GM18873 (cell line): ENCODE measurements around the gene TTLL5.
A peak's percentile ranks its signal among the peaks of the same experiment; 100 is the strongest.

Source experiments
- ATAC-seq: cut with Tn5 transposase; IDR thresholded peaks from one replicate; pipeline ENCODE4 v1.9.1; 2021; ENCODE audit warnings: mild to moderate bottlenecking, moderate library complexity, moderate number of reproducible peaks; ENCODE audit not compliant: unreplicated experiment, low FRiP score

Gene TTLL5

DNA sequence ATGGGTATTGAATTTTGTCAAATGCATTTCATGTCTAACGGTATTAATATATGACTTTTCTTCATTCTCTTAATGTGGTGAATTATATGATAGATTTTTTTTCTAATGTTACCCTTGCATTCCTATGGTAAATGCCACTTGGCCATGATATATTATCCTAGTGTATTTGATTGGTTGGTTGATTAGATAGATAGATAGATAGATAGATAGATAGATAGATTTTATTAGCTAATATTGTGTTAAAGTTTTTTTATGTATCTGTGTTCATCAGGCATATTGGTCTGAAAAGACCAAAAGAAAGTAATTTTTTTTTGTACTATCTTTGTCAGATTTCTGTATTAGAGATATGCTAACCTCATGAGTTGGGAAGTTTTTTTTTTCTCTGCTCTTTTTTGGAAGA lies 196.2 kb downstream of the TTLL5 start:
- ATAC-seq = no peak

DNA sequence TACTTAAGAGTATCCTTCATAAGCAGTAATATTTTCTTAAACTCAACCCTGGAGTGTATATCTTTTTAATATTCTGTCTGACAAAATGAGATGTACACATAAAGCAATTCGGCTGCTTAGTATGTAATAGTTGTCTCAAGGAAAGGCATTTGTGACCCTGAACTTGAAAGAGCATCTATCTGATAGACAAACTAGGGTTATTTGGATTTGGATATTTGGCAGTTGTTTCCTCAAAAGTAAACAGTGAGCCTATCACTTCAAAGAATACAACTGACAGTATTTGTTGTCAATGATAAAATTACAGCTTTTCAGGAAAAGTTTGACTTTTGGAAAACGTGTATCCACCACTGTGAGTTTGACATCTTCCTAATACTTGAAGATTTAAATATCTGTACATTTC lies 197.3 kb downstream of the TTLL5 start:
- no peak for ATAC-seq

DNA sequence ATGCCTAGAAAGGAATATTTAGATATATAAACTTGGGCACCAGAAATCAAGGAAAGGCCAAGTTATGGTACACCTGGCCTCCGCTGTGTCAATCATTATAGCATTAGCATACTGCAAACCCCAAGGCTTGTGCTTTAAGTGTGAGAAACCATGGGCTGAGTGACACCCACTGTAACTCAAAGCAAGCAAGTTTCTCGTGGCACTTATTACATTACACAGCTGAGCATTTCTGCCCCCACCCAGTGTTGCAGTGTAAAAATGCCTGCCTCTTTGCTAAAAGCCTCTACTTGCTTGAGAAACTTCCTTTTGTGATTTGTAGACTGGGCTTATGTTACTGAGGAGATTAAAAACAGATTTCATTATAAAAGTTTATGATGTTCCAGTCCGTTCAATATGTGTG lies 198.7 kb downstream of the TTLL5 start:
- ATAC-seq = no peak

DNA sequence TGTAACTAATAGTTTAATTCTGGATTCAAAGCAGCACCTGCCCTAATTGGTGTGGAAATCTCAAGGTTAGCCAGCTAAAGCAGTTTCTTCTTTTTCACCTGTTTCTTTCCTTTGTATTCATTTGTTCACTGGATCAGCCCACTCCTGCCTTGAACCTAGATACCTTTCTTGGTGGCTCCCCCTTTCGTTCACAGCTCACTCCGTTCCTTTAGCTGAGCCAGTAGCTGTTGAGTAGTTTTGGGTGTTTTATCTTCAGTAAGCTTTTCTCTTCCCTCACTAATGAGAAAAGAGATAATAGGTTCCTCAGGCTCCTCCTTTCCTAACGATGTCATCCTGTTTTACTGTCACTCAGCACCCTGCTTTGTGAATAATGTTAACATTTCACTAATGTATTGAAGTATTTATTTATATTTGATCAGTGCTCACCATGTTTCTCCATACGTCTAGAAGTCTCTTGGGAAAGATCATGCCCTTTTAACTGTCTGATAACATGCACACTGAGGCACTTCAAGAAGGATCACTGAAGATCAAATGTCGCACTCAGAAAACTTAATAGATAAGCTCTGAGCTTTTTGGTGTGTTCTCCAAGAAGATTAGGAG lies 199.6 kb downstream of the TTLL5 start:
- ATAC-seq = no peak

DNA sequence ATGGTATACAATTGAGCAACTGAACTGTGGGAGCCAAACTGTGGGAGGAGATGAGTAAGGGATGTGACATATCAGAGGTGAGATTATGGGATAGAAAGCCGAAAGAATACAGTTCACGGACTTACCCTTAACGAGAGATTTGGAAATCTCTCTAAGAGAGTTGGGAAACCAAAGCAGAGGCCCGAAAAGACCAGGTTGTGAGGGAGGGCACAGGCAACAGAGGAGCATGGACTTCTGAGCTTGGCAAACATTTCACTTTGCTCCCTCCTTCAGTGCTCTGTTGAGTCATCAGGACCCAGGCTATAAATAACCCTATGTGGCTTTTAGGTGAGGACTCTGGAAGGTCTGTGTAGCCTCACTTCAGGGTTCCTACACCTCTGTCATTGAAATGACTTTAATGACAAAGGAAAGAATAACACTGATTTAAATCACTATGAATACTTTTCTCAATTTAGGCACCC lies 200.1 kb downstream of the TTLL5 start:
- ATAC-seq = no peak

DNA sequence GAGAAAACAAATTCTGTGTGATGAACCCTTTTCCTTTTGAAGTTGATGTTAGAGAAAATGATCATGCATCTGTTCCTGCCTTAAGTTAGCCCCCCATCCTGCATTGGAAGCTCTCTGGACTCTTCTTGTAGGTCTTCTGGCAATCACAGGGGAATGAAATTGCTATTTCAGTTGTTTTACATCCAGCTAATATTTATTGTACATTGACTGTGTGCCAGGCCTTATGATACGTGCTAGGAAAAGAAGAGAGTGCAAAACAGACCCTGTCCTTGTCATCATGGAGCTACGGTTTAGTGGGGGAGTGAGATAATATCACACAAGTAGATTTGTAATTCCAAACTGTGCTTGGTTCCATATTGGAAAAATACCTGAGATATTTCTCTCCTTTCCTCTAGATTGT lies 202.2 kb downstream of the TTLL5 start:
- ATAC-seq = no peak

GRCh38 chr14:75864352-75864751 lies 203.3 kb downstream of the TTLL5 start:
- no peak for ATAC-seq

DNA sequence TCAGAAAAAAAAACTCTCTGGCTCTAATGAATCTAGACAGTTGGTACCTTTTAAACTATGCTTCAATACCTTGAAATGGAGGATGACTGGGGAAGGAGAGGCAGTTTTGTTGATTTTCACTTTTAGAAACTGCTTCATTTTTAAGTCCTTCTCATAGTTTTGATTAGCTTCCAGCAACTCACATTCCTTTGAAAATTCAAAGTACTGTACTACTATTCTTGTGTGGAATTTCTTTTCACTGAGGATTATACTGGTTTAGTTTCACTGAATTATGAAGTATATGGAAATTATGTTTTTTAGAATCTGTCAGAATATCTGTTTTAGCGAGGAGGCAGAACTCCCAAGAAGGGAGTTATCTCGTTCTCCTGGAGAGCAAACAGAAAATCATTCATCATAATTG lies 204.5 kb downstream of the TTLL5 start:
- ATAC-seq = no peak

GRCh38 chr14:75866970-75867369 lies 205.9 kb downstream of the TTLL5 start:
- ATAC-seq = no peak

- no peak for ATAC-seq
These were observed 210.3 kb downstream of the TTLL5 start for GRCh38 chr14:75871181-75871880.

DNA sequence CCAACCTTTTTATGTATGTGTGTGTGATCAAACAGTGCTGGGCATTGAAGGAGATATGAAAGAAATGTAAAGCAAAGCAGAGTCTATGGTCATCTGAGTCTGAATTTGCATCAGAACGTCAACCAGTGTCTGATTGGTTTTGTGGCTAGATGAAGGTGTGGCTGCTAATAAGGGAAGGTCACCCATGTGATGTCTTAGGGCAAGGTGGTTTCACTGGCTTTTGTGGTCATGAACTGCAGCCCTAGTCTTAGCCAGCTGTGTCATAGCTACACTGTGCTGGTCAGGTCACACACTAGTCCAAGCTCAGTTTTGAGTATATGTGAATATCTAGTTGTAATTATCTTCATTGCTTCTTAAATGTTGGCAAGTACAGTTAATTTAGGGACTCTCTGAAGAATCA lies 214.9 kb downstream of the TTLL5 start:
- peak; percentile 96 for ATAC-seq

DNA sequence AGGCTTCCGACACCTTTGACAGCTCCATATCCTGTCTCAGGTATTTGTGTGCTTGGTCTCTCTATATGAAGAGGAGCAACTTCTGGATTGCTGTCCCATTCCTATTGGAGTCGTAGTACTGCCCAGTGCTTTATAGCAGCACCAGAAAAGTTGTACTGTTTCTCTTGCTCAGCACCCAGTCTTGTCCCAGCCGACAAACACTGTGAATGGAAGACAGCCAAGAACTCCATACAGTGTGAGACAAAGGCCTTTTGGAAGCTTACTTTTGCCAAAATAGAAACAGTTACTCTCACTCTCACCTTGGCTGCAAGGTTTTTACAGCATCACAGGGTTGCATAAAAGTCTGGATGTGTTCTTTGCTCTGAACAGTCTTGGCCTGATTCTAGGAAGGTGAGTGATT lies 215.5 kb downstream of the TTLL5 start:
- no peak for ATAC-seq

DNA sequence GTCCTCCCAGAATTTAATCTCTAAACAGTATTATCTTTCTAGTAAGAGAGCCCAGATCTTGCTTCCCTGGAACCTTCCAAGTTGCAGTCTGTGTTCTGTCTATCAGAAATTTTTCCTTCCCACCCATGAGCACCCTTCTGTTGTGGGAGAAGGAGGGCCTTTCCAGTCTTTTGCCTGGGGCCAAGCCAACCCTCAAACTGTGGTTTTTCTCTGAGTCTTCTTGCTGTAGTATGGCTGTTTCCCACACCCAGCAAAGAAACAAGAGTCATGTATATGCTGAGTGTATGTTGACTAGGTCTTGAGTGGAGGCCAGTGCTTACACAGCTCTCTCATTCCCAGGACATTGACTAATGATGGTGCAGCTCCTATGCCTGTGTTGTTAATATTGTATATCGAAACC lies 216.2 kb downstream of the TTLL5 start:
- no peak for ATAC-seq

DNA sequence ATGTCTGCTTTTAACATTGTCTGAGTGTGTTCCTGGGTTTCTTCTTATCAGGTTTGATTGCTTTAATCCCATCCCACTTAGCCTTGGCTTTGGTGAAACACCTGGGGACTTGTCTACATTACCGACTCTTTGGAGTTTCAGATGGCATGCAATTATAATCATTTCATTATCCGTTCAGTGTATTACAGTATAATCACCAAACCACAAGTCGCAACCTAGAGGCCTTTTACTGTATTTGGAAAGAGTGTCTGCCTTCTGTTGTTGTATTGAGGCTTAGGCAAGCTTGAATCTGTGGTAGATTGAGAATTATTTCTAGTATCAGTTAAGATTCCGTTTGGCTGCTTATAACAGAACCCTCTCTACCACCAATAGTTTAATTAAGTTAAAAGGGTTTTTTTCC lies 216.8 kb downstream of the TTLL5 start:
- no peak for ATAC-seq

DNA sequence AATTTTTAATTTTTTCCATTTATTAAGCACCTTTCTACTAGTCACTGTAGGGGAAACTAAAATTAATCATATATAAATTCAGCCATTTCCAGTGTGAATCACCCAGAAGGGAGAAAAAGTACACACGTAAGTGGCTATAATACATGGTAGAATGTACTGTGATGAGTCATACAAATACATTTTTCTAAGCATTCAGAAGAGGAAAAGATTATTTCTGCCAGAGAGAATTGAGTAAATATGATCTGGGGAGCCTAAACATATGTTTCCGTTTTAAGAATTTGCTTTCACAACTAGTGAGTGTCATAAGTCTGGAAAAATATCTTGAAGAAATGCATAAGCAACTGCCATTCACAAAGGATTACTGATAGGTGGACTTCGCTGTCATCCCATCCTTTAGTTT lies 218.0 kb downstream of the TTLL5 start:
- no peak for ATAC-seq

GRCh38 chr14:75880512-75880911 lies 219.5 kb downstream of the TTLL5 start:
- no peak for ATAC-seq

GRCh38 chr14:75881994-75882393 lies 220.9 kb downstream of the TTLL5 start:
- no peak for ATAC-seq

DNA sequence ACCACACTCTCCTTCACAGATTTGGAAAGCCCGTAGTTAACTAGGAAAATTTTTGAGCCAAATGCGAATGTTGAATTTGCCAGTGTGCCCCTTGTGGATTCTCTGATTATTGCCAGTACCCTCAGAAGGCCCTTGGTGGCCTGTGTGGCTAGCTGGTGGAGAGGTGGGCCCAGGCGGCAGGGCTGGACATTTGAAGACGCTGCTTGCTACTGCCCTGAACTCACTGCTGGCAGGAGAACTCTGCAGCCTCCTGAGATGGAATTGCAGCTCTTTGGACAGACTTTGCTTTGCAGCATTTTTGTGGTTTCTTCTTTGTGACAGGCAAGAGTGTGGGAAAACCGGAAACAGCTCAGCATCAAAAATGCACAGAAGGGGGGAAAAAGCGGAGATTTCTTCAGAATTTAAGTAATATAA lies 223.2 kb downstream of the TTLL5 start:
- no peak for ATAC-seq

- no peak for ATAC-seq
These were observed 224.8 kb downstream of the TTLL5 start for GRCh38 chr14:75885829-75886228.

- no peak for ATAC-seq
These were observed 225.7 kb downstream of the TTLL5 start for GRCh38 chr14:75886636-75887348.

DNA sequence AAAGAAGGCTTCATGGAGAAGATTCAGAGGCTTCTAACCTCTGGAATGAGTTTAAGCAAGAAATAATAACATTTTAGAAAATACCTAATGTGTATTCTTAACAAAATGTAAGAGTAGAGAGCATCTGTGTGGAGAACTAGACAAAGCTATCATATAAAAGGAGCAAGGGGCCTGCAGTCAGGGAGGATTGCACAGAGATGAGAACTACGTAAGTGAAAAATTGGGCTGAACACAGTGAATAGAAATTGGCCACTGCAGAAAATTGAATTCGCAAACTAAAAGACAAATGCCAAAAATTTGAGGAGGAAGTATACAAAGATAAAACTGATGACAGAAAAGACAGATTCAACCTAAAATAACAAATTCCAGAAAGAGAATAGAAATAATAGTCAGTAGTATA lies 227.9 kb downstream of the TTLL5 start:
- no peak for ATAC-seq

DNA sequence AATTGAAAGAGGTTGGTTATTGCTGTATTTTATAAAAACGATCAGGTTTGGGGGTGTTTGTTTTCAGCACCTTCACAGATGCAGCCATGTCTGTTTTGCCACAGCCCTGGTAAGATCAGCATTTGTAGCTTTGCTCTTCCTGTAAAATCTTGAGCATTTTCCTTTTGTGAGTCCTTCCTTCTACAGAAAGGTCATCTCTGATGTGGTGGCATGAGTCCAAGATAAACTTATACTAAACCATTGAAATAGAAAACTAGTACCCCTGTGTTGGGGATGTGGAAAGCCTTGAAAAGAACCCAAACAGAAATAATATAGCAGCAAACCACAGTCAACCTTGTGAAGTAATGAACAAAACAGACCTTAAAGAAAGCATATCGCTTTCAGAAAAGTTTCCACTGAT lies 235.3 kb downstream of the TTLL5 start:
- no peak for ATAC-seq
